Measurements from ENCODE around the gene SEMA6D.

- TF ChIP-seq CTCF (IDR thresholded peaks at IDR 0.05; ENCODE audit: extremely low read depth in 1 of 2, insufficient read depth in 1 of 2, low read depth in 1 of 2, low read length in 2 of 2) (no peak), POLR2AphosphoS5 (IDR thresholded peaks at IDR 0.05; ENCODE audit: insufficient read depth, low read depth, low read length) (no peak), POLR2A (IDR thresholded peaks at IDR 0.05; ENCODE audit: low read depth, low read length) (no peak), JUN (IDR thresholded peaks at IDR 0.05; ENCODE audit: borderline replicate concordance, insufficient read depth, insufficient read length, low read depth) (no peak), GATA2 (IDR thresholded peaks at IDR 0.05; ENCODE audit: insufficient read depth, insufficient read length, low read depth, low read length) (no peak), EZH2 (IDR thresholded peaks at IDR 0.05; ENCODE audit: borderline replicate concordance, low read depth, low read length, severe bottlenecking) (no peak), MAX (IDR thresholded peaks at IDR 0.05; ENCODE audit: insufficient read depth, insufficient read length) (no peak), FOS (IDR thresholded peaks at IDR 0.05; ENCODE audit: borderline replicate concordance, insufficient read depth, low read length) (no peak)
Measured at GRCh38 chr15:47728886-47729285, 11.6 kb downstream of the SEMA6D start.

Data from endothelial cell of umbilical vein (primary cell).